ENCODE results near the gene TMPRSS6. TPM values are rescaled to one million over a fixed set of nuclear protein-coding genes. Genes with fewer than 3 reads are reported as not detected.

TMPRSS6 gene
- total and polyA plus RNA-seq, 2 donors (not counting 1 experiment from before 2014, with no cell fraction given): not detected

DNA sequence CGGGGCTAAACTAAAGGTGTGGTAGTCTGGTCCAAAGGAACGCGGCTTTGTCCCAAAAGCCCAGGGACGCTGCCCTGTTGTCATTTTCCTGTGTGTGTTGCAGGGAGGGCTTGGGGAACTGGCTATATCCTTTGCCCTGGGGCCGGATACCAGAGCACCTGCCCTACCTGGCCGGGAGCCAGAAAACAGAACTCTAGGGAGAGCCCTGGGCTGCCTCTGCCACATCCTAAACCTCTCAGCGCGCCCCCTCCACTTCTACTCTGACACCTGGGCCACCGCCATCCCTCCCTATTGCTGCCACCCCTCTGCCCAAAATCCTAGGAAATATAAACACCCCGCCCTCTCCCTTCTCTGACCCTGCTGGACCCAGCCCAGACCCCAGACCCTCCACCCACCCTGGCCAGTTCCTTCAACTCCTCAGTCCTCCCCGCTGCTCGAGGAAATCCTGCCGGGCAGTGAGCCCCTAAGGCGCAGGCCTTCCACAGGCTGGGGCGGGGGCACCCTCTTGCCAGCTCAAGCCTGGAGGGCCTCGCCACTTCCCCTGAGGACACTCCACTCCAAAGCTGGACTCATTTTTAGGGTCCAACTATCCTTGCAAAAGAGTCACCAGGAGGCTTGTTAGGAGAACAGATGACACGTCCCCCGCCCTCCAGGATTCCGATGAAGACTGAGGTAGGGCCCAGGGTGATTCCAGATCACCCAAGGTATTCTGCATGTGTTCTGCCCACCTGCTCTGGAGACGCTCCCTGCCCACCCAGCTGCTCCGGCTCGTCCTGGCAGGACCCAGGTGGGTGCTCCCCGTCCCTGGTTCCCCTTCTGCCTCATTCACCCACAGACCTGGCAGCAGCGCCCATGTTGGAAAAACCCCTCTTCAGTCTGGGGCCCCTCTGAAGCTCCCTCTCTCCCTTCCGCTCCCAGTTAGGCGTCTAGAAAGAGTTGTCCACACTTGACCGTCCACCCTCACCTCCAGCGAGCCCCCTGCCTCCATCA is 45.8 kb downstream of the TMPRSS6 start:
- Histone ChIP-seq H3K79me2 (ENCODE audit: control insufficient read depth, insufficient read depth, low read length) (no peaks in the 10 kb centered on the region), H3K4me2 (ENCODE audit: extremely low read depth, insufficient read depth, low read length) (no peak overlapping the region), H4K20me1 (ENCODE audit: control insufficient read depth, extremely low read depth, insufficient read depth, low read length) (no peaks in the 10 kb centered on the region), H3K27me3 (ENCODE audit: control insufficient read depth, insufficient read depth, low read length) (peaks cover 2% of the 10 kb centered on the region), H3K36me3 (ENCODE audit: control insufficient read depth, insufficient read depth, low read length) (no peaks in the 10 kb centered on the region), H3K4me3 (replicated peaks in 1 of 4; ENCODE audit: control extremely low read depth in 1 of 4, insufficient read depth in 1 of 4, low read depth in 3 of 4, low read length in 4 of 4) (no peak overlapping the region), H3K4me1 (ENCODE audit: control insufficient read depth, extremely low read depth, insufficient read depth, low read length) (no peaks in the 10 kb centered on the region), H3K9me3 (ENCODE audit: control insufficient read depth, insufficient read depth, low read depth, low read length) (no peaks in the 10 kb centered on the region), H2AFZ (ENCODE audit: low read length) (no peak overlapping the region), H3K27ac (ENCODE audit: insufficient read depth, low read length) (no peak overlapping the region), H3K9ac (ENCODE audit: insufficient read depth, low read length) (no peak overlapping the region)
- TF ChIP-seq EZH2 (IDR thresholded peaks at IDR 0.05; ENCODE audit: low read length, missing control alignments): no peak
- TF ChIP-seq, protein P1, sequence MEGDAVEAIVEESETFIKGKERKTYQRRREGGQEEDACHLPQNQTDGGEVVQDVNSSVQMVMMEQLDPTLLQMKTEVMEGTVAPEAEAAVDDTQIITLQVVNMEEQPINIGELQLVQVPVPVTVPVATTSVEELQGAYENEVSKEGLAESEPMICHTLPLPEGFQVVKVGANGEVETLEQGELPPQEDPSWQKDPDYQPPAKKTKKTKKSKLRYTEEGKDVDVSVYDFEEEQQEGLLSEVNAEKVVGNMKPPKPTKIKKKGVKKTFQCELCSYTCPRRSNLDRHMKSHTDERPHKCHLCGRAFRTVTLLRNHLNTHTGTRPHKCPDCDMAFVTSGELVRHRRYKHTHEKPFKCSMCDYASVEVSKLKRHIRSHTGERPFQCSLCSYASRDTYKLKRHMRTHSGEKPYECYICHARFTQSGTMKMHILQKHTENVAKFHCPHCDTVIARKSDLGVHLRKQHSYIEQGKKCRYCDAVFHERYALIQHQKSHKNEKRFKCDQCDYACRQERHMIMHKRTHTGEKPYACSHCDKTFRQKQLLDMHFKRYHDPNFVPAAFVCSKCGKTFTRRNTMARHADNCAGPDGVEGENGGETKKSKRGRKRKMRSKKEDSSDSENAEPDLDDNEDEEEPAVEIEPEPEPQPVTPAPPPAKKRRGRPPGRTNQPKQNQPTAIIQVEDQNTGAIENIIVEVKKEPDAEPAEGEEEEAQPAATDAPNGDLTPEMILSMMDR (conservative IDR thresholded peaks at IDR 0.05 in 1 of 2, IDR thresholded peaks at IDR 0.05 in 1 of 2; ENCODE audit: low read depth in 1 of 2, low read length in 2 of 2): no peak
- no peak for DNase-seq (ENCODE audit: low read depth in 2 of 2)

DNA sequence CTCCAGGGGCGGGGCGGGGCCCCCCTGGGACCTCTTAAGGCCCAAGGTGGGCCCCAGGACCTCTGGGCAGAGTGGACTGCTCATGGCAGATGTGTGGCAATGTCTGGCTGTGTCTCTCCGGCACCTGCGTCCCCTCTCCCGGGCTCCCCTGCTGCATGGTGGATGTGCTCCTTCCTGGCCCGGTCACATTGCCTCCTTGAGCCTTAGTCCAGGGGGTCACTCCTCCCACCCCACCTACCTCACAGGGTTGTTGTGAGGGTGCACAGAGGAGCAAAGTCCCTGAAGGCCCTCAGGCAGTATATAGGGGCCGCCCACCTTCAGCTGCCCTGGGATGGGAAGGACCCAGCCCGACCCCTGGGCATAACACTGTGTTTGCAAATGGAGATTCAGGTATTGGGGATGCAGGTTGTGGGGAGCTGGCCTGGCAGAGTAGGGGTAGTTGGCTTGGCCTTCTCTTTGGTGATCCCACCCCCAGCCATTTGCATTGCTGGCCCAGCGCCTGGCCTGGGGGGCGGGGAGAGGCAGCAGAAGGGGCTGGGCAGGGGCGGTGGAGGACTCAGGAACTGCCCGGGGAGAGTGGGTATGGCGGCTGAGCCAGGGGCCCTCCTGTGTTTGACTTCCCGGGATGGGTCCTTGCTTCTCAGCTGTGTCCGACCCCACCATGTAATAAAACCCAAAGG is 46.7 kb downstream of the TMPRSS6 start:
- H3K9me3 ChIP-seq (ENCODE audit: control insufficient read depth, insufficient read depth, low read depth, low read length): no peaks in the 10 kb centered on the region
- H3K27me3 ChIP-seq (ENCODE audit: control insufficient read depth, insufficient read depth, low read length): no peaks in the 10 kb centered on the region
- no peaks in the 10 kb centered on the region for H3K4me1 ChIP-seq (ENCODE audit: control insufficient read depth, extremely low read depth, insufficient read depth, low read length)
- no peak overlapping the region for H3K27ac ChIP-seq (ENCODE audit: insufficient read depth, low read length)
- TF ChIP-seq, protein P1 (conservative IDR thresholded peaks at IDR 0.05 in 1 of 2, IDR thresholded peaks at IDR 0.05 in 1 of 2; ENCODE audit: low read depth in 1 of 2, low read length in 2 of 2): no peak
- no peak for TF ChIP-seq EZH2 (IDR thresholded peaks at IDR 0.05; ENCODE audit: low read length, missing control alignments)
- no peak overlapping the region for H3K4me3 ChIP-seq (replicated peaks in 1 of 4; ENCODE audit: control extremely low read depth in 1 of 4, insufficient read depth in 1 of 4, low read depth in 3 of 4, low read length in 4 of 4)
- no peak for DNase-seq (ENCODE audit: low read depth in 2 of 2)
- H2AFZ ChIP-seq (ENCODE audit: low read length): no peak overlapping the region
- H3K36me3 ChIP-seq (ENCODE audit: control insufficient read depth, insufficient read depth, low read length): no peaks in the 10 kb centered on the region
- H3K9ac ChIP-seq (ENCODE audit: insufficient read depth, low read length): no peak overlapping the region
- H4K20me1 ChIP-seq (ENCODE audit: control insufficient read depth, extremely low read depth, insufficient read depth, low read length): no peaks in the 10 kb centered on the region
- H3K79me2 ChIP-seq (ENCODE audit: control insufficient read depth, insufficient read depth, low read length): no peaks in the 10 kb centered on the region
- no peak overlapping the region for H3K4me2 ChIP-seq (ENCODE audit: extremely low read depth, insufficient read depth, low read length)

DNA sequence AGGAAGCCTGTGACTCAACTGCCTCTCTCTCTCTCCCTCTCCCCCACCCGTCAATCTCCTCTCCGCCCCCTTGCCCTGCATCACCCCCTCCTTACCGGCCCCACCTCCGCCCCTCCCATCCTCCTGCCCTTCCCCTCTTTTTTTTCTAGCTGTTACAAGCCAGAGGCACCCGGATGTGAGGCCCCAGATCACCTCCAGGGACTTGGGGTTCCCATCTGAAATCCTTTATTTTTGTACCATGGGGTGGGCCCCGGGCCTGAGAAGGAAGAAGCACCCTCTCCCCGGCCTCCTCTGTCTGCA is 47.2 kb downstream of the TMPRSS6 start:
- H3K36me3 ChIP-seq (ENCODE audit: control insufficient read depth, insufficient read depth, low read length): no peaks in the 10 kb centered on the region
- H3K79me2 ChIP-seq (ENCODE audit: control insufficient read depth, insufficient read depth, low read length): no peaks in the 10 kb centered on the region
- H3K9me3 ChIP-seq (ENCODE audit: control insufficient read depth, insufficient read depth, low read depth, low read length): no peaks in the 10 kb centered on the region
- no peak for DNase-seq (ENCODE audit: low read depth in 2 of 2)
- H3K4me2 ChIP-seq (ENCODE audit: extremely low read depth, insufficient read depth, low read length): no peak overlapping the region
- H3K4me3 ChIP-seq (replicated peaks in 1 of 4; ENCODE audit: control extremely low read depth in 1 of 4, insufficient read depth in 1 of 4, low read depth in 3 of 4, low read length in 4 of 4): no peak overlapping the region
- H3K27ac ChIP-seq (ENCODE audit: insufficient read depth, low read length): no peak overlapping the region
- no peak overlapping the region for H2AFZ ChIP-seq (ENCODE audit: low read length)
- no peak for TF ChIP-seq EZH2 (IDR thresholded peaks at IDR 0.05; ENCODE audit: low read length, missing control alignments)
- TF ChIP-seq, protein P1 (conservative IDR thresholded peaks at IDR 0.05 in 1 of 2, IDR thresholded peaks at IDR 0.05 in 1 of 2; ENCODE audit: low read depth in 1 of 2, low read length in 2 of 2): no peak
- H3K9ac ChIP-seq (ENCODE audit: insufficient read depth, low read length): no peak overlapping the region
- H3K27me3 ChIP-seq (ENCODE audit: control insufficient read depth, insufficient read depth, low read length): no peaks in the 10 kb centered on the region
- no peaks in the 10 kb centered on the region for H4K20me1 ChIP-seq (ENCODE audit: control insufficient read depth, extremely low read depth, insufficient read depth, low read length)
- no peaks in the 10 kb centered on the region for H3K4me1 ChIP-seq (ENCODE audit: control insufficient read depth, extremely low read depth, insufficient read depth, low read length)
